SK-N-MC (cell line): ENCODE data around the gene NGEF.

Experiments
- EZH2 ChIP-seq: fragments of 200-600 bp; sonication (generic); IDR thresholded peaks from one replicate; pipeline ENCODE4 v1.6.1; 2017; ENCODE audit warnings: antibody characterized with exemption
- FOXP2 ChIP-seq: optimal IDR thresholded peaks from 2 replicates; pipeline ENCODE3; 2011; ENCODE audit warnings: mild to moderate bottlenecking, moderate library complexity; ENCODE audit not compliant: insufficient read depth; ENCODE audit errors: extremely low read length, control extremely low read depth
- POLR2AphosphoS5 ChIP-seq: IDR thresholded peaks from 2 replicates; pipeline ENCODE4 v1.6.1; 2012; ENCODE audit warnings: mild to moderate bottlenecking, low read depth, low read length, borderline replicate concordance

DNA sequence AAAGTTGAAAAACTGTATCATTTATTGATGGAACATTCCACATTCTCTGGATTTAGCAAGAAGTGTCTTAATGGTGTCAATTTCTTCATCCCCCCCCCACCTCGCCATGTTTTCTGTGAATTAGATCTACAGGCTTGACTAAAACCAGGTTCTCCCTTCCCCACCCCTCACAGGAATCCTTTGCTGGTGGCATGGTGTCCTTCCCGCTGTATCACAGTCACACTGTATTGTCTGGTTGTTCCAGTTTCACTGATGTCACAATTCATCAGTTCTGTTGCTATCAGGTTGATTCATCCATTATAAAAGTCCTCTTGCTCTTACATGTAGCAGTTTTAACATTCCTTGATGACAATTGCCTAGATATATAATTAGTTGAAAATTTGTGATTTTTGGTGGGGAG, 149.1 kb downstream of the NGEF start:
- TF ChIP-seq EZH2: no peak
- TF ChIP-seq POLR2AphosphoS5: no peak
- no peak for TF ChIP-seq FOXP2
